GM21619 (cell line): ENCODE results near the gene SMARCC2.
"Not testable (repeated sequence)": the region's sequence is repeated elsewhere in the genome, so short reads cannot be mapped to it uniquely, and the experiment has no call there.

Source experiments
- ATAC-seq: cut with Tn5 transposase; IDR thresholded peaks from one replicate; pipeline ENCODE4 v1.9.1; 2021; ENCODE audit not compliant: unreplicated experiment

Gene SMARCC2

DNA sequence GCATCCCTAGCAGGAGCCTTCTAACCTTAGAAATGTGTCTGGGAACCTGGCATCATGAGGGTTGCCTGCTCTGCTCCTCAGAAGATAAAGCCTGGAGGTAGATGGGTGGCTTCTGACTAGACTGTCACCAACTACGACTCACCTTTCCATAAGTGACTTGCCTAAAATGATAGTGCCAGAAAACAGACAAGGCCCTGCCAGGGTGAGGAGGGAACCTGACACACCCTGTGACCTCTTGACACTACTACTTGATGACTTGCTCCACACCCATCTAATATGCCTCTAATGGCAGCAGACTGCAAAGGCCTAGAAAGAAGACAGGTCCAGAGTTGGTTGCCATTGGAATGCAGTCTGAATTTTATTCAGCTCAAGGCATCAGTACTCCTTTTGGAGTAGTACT is 23.1 kb upstream of the SMARCC2 start:
- no peak for ATAC-seq

DNA sequence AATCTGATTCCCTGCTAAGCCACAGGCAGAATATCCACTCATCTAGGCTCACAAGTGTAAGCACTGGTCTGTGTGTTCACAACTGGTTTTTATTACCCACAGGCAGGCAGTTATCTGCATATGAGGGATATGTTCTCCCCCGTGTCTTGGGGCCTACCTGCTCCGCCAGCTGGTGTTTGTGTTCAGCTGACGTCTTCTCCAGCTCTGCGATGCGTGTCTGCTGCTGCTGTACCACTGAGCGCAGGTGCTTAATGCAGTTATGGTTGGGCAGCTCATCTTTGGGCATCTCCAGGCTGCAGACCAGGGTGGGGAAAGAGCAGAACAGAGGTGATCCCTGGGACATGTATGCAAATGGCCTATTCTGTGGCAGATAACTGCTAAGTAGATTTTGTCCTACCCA is 18.7 kb upstream of the SMARCC2 start:
- no peak for ATAC-seq

DNA sequence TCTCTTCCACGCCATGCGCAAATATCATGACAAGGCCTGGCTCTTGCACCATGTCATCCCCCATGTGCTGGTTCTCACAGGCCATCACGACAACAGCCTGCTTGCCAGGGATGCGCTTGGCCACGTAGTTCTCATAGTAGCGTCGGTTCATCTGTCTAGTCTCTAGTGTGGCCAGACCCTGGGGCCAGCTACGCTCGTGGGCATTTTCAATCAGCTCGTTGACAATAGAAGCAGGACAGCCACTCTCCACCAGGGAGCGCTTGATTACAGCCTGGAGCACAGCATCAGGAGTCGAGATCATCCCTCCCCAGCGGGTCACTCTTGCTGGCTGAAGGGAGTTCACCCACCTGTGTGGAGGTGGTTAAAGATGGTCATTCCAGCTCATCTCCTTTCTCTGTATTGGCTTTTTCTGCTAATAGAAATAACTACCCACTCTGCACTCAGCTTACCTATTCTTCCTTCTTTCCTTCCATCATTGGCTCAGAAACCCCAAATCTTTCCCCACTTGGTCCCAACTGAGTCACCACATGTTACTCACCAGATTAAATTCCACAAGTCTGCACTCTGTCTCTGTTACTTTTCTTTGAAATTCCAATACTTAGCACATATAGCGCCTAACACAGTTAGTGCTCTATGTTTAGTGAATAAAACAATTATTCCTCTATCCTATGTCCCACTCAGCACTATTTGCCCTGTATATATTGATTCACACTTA is 17.3 kb upstream of the SMARCC2 start:
- ATAC-seq = no peak

DNA sequence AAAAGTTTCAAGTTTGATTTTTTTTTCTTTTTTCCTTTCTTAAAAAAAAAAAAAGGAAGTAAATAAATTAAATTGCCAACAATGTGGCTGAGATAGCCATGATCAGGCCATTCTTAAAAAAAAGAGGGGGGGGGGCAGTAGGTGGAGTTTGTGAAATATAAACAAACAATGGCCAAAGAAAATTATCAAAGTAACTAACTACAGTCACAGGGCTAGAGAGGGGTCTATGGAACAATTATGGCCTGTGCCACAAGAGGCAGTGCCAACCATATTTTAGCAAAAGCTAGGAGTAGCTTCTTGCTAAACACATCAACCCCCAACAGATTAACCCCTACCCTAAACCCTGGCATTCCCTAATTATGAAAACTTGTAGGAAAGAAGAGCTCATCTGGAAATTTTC is 16.2 kb upstream of the SMARCC2 start:
- no peak for ATAC-seq

DNA sequence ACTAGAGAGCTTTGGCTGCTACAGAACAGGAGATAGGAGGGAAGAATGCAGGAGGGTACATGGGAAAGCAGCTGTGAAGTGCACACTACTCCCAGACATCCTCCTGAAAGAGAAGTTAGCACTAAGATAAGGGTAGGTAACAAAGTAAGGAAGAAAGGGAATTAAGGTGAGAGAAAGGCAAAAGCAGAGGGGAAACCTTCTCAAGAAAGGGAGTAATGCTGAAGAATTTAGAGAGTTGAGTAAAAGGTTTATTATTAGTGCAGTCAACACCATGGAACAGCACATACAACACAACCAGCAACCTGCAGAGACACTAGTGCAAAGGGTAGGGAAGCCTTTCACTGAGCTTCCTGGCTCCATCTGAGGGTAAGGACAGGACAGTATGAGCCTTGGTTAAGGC is 15.0 kb upstream of the SMARCC2 start:
- no peak for ATAC-seq

DNA sequence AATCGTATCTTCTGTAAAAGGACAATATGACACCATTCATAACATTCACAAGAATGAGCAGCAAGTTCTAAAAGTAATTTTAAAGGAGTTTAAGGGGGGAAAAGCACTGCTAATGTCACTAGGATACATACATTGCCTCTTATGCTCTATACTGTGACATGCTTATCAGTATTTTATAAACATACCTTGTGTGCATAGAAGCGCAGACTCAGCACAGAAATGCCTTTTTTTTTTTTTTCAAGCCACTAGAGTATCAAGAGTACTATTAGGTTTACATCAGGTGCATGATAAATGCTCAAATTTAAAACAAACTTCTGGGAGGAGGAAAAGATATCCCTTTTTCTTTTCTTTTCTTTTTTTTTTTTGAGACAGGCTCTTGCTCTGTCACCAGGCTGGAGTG is 13.6 kb upstream of the SMARCC2 start:
- no peak for ATAC-seq

DNA sequence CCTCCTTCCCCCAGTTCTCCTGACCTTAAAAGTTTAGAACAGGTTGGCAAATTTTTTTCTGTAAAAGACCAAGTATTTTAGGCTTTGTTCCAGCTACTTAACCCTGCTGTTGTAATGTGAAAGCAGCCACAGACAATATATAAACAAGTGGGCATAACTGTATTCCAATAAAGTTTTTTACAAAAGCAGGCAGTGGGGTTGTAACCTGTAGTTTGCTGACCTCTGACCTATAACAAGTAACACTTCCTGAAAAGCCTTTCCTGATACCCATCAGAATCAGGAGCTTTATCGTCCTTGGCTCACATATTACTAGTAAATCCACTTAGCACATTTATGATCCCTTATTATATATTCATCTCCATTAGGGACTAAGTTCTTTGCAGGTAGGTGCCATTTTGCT is 13.1 kb upstream of the SMARCC2 start:
- no peak for ATAC-seq

DNA sequence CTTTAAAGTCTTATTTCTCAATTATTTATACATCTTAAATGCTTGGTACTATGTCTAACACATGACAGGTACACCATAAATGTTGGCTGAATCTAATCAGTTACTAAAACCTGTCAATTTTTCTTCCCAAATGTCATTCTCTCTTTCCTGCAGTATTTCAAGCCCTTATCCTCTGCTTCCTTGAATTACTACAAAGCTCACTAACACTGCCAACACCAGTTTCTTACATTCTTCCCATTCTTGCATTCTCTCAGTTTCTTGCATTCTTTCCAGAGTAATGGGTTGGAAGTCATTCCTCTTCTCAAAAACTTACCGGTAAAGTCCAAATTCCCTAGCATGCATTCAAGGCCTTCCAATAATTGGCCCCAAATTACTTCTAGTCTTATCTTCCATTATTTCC is 9.6 kb upstream of the SMARCC2 start:
- ATAC-seq = no peak

DNA sequence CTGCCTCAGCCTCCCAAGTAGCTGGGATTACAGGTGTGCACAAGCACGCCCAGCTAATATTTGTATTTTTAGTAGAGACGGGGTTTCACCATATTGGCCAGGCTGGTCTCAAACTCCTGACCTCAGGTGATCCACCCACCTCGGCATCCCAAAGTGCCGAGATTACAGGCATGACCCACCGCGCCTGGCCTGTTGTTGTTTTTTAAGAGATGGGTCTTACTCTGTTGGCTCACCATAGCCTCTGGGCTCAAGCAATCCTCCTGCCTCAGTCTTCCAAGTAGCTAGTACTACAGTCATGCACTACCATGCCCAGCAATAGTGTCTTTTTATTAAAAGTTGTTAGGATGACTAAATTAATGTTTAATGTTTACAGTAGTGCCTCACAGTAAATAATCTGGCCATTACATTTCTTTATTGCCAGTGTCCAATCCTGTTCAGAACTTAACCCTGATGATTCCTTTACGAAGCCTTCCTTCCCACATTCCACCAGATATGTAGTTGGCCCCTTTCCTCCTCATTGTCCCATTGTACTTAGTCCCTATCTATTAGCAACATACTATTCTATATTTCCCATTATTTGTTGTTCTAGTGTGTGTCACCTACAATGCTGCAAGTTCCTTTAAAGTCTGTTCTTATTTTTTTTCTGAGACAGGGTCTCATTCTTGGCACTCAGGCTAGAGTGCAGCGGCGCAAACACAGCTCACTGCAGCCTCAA is 8.8 kb upstream of the SMARCC2 start:
- ATAC-seq = no peak

DNA sequence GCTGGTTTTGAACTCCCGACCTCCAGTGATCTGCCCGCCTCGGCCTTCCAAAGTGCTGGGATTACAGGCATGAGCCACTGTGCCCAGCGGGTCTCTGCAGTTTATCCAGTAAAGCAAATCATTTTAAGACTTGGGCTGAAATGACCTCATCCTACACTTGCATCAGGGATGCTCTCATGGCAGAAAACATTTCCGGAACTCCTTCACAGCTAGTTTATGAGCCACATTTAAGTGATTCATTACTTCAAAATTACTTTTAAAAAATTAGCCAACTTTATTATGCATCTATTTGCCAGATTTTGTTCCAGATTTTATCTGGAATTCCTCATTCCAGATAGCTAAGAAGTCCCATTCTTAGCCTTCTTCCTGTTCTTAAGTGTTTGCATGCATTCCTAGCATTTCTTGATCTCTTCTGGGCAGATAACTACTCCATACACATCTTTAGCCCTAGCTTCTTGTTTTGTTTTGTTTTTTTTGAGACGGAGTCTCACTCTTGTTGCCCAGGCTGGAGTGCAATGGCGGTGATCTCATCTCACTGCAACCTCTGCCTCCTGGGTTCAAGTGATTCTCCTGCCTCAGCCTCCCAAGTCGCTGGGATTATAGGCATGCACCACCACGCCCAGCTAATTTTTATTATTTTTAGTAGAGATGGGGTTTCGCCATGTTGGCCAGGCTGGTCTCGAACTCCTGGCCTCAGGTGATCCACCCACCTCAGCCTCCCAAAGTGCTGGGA is 7.7 kb upstream of the SMARCC2 start:
- ATAC-seq = not testable (repeated sequence)

DNA sequence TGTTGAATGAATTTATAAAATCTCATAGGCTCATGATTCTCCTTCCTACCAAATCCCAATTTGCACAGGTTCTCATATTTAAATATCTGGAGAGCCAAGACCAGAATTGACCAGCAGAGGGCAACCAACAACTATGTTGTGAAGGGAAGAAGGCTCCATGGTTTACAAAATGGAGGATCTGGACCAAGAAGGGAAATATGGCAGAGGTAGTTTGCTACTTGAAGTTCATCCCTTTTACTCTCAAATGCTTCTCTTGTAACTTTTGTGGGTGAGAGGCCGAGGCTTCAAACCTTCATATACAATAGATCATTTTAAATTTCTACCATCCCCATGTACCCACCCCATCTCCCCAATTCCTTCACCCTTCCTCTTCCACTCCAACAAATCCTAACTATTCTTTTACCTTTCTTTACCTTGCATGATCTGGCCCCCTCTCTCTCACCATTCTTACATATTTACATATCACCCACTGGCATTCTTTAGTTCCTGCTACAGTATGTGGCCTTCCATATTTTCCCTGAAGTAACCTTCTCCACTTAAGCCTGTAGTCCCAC is 3.8 kb upstream of the SMARCC2 start:
- ATAC-seq = no peak

DNA sequence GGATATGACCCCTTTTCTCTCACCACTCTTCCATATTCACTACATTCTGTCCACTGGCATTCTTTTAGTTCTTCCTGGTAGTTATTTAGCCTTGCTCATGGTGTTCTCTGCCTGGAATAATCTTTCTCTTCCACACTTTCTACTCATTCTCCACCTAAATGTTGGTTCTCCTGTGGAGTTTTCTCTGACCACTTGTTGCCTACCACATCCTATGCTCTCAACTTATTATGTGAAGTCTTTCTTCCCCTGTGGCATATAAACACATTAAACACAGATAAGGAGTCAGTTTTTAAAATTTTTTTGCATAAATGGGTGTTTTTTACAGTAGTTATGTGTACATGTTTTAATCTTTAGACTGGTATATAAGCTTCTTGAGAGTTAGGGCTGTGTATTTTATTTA is 3.3 kb upstream of the SMARCC2 start:
- no peak for ATAC-seq

DNA sequence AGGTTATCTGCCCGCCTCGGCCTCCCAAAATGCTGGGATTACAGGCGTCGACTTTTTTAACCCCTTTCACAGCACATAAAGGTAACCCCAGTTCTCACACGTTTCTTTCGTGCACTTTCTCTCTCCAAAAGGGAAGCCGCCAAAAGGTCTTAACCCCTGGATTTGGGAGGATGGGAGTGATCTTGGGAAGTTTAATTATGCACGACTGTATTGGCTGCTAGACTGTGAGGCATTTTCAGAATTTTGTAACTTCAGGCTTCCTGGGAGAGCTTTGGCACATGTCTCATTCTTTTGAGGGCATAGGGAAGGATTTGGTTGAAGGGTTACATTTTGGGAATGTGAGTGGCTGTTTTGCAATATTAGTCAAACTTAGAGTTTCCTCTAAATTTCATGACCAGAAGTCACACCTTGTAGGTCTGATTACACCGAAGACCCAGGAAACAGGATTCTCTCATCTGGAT is 1.4 kb upstream of the SMARCC2 start:
- ATAC-seq = no peak

DNA sequence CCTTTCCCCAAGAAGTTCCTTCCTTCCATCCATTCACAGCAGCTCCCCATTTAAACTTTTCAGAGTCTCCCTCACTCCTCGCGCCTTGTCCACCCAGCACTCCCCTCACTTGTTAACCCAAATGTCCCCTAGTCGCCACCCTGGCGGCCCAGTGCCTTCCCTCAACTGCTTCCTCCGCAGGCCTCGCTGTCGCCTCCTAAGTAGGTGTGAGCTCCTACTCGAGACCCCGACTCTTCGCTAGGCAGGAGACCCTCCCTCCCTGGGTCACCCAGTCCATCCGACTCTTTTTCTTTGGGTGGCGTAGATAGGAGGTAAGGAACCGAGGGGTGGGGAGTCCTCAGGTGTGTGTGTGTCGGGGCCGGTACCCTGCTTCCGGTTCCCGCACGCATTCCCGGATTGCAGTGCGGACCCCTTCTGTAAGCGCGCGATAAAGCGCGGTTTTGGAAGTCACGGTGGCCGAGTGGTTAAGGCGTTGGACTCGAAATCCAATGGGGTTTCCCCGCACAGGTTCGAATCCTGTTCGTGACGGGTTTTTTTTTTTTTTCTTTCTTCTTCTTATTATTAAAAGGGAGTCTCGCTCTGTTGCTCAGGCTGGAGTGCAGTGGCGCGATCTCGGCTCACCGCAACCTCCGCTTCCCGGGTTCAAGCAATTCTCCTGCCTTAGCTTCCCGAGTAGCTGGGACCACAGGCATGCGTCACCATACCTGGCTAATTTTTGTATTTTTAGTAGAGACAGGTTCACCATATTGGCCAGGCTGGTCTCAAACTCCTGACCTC is 823 bp upstream of the SMARCC2 start:
- ATAC-seq = peak; percentile 28

DNA sequence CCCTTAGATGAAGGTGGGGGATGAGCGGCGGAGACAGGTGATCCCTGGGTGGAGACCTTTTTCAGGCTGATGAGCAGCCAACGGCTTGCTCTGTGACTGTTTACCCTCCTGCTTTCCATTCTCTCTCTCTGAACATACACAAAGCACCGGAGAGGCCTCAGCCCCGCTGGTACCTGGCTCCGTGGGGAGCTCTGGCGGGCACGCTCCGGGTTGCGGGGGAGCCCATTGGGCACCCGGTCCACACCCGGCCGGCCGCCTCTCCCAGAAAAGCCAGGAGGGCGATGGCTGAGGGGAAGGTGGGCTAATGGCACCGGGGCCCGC is 545 bp downstream of the SMARCC2 start:
- ATAC-seq = no peak

DNA sequence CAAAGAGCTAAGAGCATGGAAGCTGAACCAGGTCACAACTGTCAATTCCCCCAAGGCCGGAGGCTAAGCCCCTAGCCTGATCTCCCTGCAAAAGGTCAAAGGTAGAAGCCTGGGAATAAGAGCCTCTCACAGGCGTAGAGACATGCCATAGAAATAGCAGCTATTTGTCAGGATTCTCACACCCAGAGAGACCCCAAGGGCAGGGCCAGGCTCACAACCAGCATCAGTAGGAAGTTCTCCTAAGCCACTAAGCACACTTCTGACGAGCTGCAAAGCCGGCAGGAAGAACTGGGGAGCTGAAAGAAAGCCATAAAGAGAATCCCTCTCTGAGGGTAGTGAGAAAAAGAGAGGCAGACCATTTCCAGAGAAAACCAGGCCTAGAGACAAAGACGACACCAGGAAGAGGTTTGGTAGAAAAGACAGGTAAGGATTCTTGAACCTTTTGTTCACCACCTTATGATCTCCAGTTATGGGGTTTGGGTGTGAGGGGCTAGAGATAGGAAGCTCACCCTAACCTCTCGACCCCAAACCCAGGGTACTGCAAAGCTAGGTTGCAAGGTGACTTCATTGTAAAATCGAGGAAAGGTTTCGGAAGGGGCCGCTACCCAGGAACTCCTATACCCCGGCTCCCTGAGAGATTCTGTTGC is 1.0 kb downstream of the SMARCC2 start:
- ATAC-seq = no peak

DNA sequence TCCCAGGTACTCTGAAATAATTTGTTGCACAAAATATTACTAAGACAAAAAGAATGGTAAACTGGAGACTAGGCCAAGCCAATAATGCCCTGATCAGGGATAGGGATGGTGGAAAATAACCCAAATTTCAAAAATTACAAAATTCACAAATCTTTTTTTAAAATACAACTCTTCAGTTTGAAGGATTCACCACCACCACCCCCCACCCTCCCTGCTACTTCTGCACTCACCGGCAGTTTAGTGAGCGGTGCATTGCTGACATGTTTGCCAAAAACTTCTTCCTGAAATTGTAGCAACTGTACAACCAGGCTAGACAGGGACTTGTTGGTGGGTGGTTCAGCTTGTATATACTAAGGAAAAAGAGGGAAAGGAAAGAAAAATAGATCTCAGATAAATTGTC is 2.3 kb downstream of the SMARCC2 start:
- no peak for ATAC-seq

DNA sequence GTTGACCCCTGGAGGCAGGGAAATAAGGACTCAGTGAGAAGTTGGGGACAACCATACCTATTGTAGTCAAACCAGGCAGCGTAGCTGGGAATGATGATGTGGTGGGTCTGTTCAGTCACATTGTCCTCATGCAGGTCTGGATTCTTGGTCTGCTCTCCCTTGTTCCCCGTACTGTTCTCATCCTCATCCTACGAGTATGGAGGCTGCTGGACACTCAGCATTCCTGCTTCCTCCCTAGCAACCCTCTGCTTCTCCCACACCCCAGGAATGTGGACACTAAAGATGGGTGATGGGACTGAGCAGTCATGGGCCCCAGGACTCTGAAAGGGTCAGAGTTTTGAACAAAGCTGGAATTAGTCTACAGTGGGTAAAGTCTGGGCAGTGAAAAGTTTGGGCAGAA is 10.9 kb downstream of the SMARCC2 start:
- ATAC-seq = no peak

DNA sequence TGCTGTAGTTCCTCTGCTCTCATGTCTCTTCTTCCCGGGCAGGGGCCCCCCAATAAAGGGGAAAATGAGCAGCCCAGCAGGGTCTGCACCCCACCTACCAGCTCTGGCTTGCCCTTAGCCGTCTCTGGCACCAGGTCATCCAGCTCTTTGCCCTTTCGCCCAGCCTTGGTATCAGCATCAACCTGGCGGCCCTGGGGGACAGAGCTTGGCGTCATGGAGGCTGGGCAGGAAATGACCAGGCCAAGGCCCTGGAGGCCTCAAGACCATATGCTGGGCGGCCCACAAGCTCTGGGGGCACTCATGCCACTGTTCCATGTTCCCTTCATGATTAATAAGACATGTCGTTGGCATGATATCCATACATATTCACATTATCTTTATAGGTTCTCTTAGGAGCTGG is 16.4 kb downstream of the SMARCC2 start:
- no peak for ATAC-seq

DNA sequence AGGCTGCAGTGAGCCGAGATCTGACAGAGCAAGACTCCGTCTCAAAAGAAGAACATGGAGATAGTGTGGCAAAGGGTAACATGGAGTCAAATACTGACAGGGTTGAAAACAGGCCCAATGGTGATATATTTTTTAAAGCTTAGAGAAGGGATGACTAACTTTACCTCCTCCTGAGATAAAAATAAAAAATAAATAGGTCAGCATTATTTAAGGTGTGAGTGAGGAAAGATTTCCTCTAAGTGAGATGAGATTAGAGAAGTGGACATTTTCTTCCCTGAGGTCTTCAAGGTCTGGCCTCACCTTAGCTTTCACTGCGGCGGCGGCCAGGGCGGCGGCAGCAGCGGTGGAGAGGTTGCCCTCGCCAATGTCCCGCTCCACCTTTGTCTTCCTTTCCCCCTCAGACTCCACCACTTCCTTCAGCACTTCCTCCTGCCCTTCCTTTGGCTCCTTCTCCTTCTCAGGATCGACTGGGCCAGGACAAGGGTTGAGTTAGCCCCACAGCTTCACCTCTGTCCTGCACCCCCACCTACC is 20.0 kb downstream of the SMARCC2 start:
- no peak for ATAC-seq
